Measurements from ENCODE around the gene TMEM43. TPM values are rescaled to one million over a fixed set of nuclear protein-coding genes. Genes with fewer than 3 reads are reported as not detected.
A peak's percentile ranks its signal among the peaks of the same experiment; 100 is the strongest.

TMEM43 gene
- total RNA-seq, 1 experiment from 2014 or later: 120 TPM

DNA sequence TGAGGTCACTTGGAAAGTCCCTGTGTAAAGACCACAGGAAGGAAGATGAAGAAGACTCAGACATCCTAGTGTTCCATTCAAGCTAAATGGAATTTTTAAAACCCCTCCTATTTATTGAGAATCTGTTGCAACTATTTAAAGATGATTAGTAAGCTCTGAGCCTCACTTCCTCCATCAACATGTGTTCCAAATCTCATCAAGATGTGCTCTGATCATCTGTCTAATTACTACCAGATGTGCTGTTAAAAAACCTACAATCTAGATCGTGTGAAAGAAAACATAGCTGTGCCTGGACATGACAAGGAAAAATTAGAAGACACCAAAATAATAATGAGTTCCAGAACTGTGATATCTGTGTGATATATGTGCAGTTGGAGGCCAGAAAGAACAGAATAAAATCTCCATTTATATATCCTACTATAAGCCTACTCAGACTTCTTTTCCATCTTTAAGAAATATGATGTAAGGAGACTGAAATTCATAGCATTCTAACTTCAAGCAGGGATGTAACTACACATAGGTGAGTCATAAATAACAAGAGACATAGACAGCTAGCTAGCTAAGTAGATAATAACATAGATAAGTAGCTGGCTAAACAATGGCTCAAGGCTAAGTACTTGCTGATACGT lies 45.8 kb downstream of the TMEM43 start:
- ChIA-PET CTCF (interaction anchor here (0.6 to 1.6 kb wide), 5 partner anchors 21 to 290 kb away, joined by 3 to 6 read pairs (median 5); partner anchors contain the start of genes CHCHD4, TMEM43 and WNT7A), POLR2A (interaction anchor here (0.6 to 7.2 kb wide), 10 partner anchors 8 to 928 kb away, joined by 3 to 77 read pairs (median 7); partner anchors contain the start of genes CHCHD4, LSM3, TMEM43 and XPC)
- Mint-ChIP-seq H3K4me1 (ENCODE audit: insufficient read depth, unreplicated experiment) (peaks cover 74% of the 10 kb centered on the region), H3K27me3 (ENCODE audit: insufficient read depth, unreplicated experiment) (no peaks in the 10 kb centered on the region), H3K36me3 (ENCODE audit: insufficient read depth, unreplicated experiment) (peaks cover 79% of the 10 kb centered on the region), H3K9me3 (ENCODE audit: unreplicated experiment) (no peaks in the 10 kb centered on the region), H3K27ac (ENCODE audit: low read depth, unreplicated experiment) (peak overlapping the region; percentile 96), H3K4me3 (ENCODE audit: unreplicated experiment) (peak overlapping the region; percentile 39)
- TF ChIP-seq, protein P1, sequence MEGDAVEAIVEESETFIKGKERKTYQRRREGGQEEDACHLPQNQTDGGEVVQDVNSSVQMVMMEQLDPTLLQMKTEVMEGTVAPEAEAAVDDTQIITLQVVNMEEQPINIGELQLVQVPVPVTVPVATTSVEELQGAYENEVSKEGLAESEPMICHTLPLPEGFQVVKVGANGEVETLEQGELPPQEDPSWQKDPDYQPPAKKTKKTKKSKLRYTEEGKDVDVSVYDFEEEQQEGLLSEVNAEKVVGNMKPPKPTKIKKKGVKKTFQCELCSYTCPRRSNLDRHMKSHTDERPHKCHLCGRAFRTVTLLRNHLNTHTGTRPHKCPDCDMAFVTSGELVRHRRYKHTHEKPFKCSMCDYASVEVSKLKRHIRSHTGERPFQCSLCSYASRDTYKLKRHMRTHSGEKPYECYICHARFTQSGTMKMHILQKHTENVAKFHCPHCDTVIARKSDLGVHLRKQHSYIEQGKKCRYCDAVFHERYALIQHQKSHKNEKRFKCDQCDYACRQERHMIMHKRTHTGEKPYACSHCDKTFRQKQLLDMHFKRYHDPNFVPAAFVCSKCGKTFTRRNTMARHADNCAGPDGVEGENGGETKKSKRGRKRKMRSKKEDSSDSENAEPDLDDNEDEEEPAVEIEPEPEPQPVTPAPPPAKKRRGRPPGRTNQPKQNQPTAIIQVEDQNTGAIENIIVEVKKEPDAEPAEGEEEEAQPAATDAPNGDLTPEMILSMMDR (IDR thresholded peaks at IDR 0.05; ENCODE audit: unreplicated experiment): no peak
- intact Hi-C loops (cut with micrococcal nuclease): loop anchor here (1.0 kb wide), 1 partner anchor 45 kb away; the partner anchor contains the start of gene TMEM43
- no peak for DNase-seq (ENCODE audit: unreplicated experiment)
- TSS peak; percentile 12 for BruUV-seq (replicated peaks)

DNA sequence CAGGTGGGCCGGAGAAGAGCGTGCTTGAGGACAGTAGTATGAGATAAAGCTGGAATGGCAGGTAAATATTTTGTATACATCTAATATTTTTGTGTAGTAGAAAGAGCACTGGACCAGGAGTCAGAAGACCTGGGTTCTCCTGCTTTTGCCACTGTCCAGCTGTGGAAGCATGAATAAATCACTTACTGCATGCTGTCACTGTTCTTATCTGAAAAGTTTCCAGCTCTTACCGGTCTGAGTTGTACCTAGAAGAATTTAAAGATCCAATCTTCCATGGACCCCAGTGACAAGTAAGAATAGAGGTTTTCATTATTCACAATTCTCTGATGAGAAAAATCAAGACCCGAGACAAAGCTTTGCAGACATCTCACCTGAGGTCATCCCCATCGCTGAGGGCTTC lies 47.6 kb downstream of the TMEM43 start:
- TF ChIP-seq, protein P1 (IDR thresholded peaks at IDR 0.05; ENCODE audit: unreplicated experiment): no peak
- BruUV-seq (replicated peaks): no TSS peak
- H3K4me3 Mint-ChIP-seq (ENCODE audit: unreplicated experiment): no peak overlapping the region
- DNase-seq (ENCODE audit: unreplicated experiment): no peak
- no peaks in the 10 kb centered on the region for H3K27me3 Mint-ChIP-seq (ENCODE audit: insufficient read depth, unreplicated experiment)
- no peaks in the 10 kb centered on the region for H3K9me3 Mint-ChIP-seq (ENCODE audit: unreplicated experiment)
- no peak overlapping the region for H3K27ac Mint-ChIP-seq (ENCODE audit: low read depth, unreplicated experiment)
- ChIA-PET CTCF (interaction anchor here (0.6 to 1.8 kb wide), 2 partner anchors 30 to 1507 kb away, joined by 3 to 7 read pairs; no protein-coding TSS in a partner anchor), POLR2A (interaction anchor here (0.7 to 7.2 kb wide), 3 partner anchors 28 to 994 kb away, joined by 3 to 77 read pairs (median 4); partner anchors contain the start of genes CHCHD4 and TMEM43)
- H3K36me3 Mint-ChIP-seq (ENCODE audit: insufficient read depth, unreplicated experiment): peaks cover 71% of the 10 kb centered on the region
- intact Hi-C loops (cut with micrococcal nuclease): no loop called here
- peaks cover 71% of the 10 kb centered on the region for H3K4me1 Mint-ChIP-seq (ENCODE audit: insufficient read depth, unreplicated experiment)

DNA sequence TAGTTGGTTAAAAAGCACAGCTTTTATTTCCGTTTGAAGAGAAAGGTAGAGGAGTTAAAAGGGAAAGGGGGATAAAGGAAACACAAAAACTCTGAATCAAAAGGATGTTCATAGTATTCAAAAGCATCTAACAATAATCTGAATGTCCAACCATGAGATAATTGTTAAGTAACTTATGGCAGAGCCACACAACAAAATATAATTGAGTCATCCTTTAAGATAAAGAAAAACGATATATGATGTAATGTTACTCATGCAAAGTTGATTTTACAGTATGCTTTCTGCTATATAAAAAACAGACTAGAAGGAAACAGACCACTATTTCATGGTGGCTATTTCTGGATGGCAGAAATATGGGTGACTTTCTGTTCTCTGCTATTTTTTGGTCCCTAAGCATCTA lies 49.6 kb downstream of the TMEM43 start:
- H3K27me3 Mint-ChIP-seq (ENCODE audit: insufficient read depth, unreplicated experiment): no peaks in the 10 kb centered on the region
- no TSS peak for BruUV-seq (replicated peaks)
- peaks cover 68% of the 10 kb centered on the region for H3K4me1 Mint-ChIP-seq (ENCODE audit: insufficient read depth, unreplicated experiment)
- peak overlapping the region; percentile 78 for H3K27ac Mint-ChIP-seq (ENCODE audit: low read depth, unreplicated experiment)
- TF ChIP-seq, protein P1 (IDR thresholded peaks at IDR 0.05; ENCODE audit: unreplicated experiment): no peak
- ChIA-PET CTCF (interaction anchor here (1.1 to 1.7 kb wide), 4 partner anchors 26 to 280 kb away, joined by 3 to 5 read pairs (median 5); no protein-coding TSS in a partner anchor), POLR2A (interaction anchor here (0.6 to 7.5 kb wide), 7 partner anchors 9 to 278 kb away, joined by 3 to 120 read pairs (median 4); partner anchors contain the start of genes CHCHD4 and TMEM43)
- H3K36me3 Mint-ChIP-seq (ENCODE audit: insufficient read depth, unreplicated experiment): peaks cover 63% of the 10 kb centered on the region
- intact Hi-C loops (cut with micrococcal nuclease): no loop called here
- no peak for DNase-seq (ENCODE audit: unreplicated experiment)
- peak overlapping the region; percentile 85 for H3K4me3 Mint-ChIP-seq (ENCODE audit: unreplicated experiment)
- H3K9me3 Mint-ChIP-seq (ENCODE audit: unreplicated experiment): no peaks in the 10 kb centered on the region

DNA sequence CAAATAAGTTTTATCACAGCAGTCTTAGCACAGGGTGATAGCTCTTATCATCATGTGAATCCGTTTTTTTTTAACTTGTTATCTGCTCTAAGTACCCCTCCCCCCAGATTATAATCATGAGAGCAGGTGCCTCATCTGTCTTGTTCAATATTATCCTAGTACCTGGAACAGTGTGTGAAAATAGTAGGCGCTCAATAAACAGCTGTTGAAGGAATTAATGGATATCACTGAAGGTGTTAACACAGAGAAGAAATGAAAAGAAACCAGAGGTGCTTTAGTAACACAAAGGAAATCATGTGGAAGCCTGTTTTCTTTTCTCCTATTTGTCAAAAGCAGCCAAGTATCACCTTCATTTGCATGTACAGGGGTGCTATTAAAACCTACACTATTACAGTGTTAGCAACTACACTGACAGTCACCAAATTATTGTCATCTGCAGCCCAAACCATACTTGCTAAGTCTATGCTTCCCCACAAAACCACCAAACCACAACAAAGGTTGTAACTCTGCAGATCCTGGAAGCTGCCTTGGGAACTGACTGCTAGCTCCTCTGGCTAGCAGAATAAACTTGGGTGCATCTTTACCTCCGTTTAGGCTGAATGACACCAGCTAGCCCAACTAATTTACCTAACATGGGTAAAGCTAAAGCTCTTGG lies 50.7 kb downstream of the TMEM43 start:
- ChIA-PET CTCF (interaction anchor here (0.6 to 1.7 kb wide), 7 partner anchors 27 to 281 kb away, joined by 3 to 5 read pairs (median 4); no protein-coding TSS in a partner anchor), POLR2A (interaction anchor here (0.7 to 7.5 kb wide), 9 partner anchors 8 to 284 kb away, joined by 3 to 120 read pairs (median 5); partner anchors contain the start of genes CHCHD4 and TMEM43)
- Mint-ChIP-seq H3K36me3 (ENCODE audit: insufficient read depth, unreplicated experiment) (peaks cover 52% of the 10 kb centered on the region), H3K9me3 (ENCODE audit: unreplicated experiment) (no peaks in the 10 kb centered on the region), H3K4me1 (ENCODE audit: insufficient read depth, unreplicated experiment) (peaks cover 65% of the 10 kb centered on the region), H3K27ac (ENCODE audit: low read depth, unreplicated experiment) (peak overlapping the region; percentile 78), H3K27me3 (ENCODE audit: insufficient read depth, unreplicated experiment) (no peaks in the 10 kb centered on the region), H3K4me3 (ENCODE audit: unreplicated experiment) (peak overlapping the region; percentile 85)
- TF ChIP-seq, protein P1 (IDR thresholded peaks at IDR 0.05; ENCODE audit: unreplicated experiment): no peak
- BruUV-seq (replicated peaks): no TSS peak
- no peak for DNase-seq (ENCODE audit: unreplicated experiment)
- intact Hi-C loops (cut with micrococcal nuclease): loop anchor here (5.0 kb wide), 1 partner anchor 33 kb away; no protein-coding TSS in a partner anchor
